ENCODE results near the gene ERBIN. TPM values are rescaled to one million over a fixed set of nuclear protein-coding genes. Genes with fewer than 3 reads are reported as not detected.

Gene ERBIN
- total RNA-seq, 1 donor from 2014 or later: 12.0 TPM

DNA sequence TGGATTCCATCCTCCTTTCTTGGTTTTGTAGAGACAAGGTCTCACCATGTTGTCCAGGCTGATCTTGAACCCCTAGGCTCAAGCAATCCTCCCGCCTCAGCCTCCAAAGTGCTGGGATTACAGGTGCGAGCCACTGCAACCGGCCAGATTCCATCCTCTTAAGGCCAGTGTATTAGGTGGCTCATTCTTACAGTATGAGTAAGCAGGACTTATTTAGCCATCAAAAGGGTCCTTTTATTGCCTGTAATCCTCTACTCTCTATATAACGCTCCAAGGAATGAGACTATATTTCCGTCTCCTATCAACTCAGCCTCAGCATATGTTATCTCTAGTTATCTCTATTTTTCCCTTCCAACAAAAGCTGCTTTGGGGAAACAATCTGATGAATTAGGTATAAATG, 3.0 kb upstream of the ERBIN start:
- DNase-seq (ENCODE audit: low spot score in 2 of 2): no peak
- Histone ChIP-seq H3K27me3 (no peaks in the 10 kb centered on the region), H3K9me3 (no peaks in the 10 kb centered on the region), H3K4me1 (no peaks in the 10 kb centered on the region), H3K36me3 (no peaks in the 10 kb centered on the region), H3K27ac (no peak overlapping the region), H3K4me3 (no peak overlapping the region)
- intact Hi-C loops (cut with DNase I): loop anchor here (10.0 kb wide), 1 partner anchor 199 kb away; the partner anchor contains the start of genes NLN and SGTB
- TF ChIP-seq, protein P1, sequence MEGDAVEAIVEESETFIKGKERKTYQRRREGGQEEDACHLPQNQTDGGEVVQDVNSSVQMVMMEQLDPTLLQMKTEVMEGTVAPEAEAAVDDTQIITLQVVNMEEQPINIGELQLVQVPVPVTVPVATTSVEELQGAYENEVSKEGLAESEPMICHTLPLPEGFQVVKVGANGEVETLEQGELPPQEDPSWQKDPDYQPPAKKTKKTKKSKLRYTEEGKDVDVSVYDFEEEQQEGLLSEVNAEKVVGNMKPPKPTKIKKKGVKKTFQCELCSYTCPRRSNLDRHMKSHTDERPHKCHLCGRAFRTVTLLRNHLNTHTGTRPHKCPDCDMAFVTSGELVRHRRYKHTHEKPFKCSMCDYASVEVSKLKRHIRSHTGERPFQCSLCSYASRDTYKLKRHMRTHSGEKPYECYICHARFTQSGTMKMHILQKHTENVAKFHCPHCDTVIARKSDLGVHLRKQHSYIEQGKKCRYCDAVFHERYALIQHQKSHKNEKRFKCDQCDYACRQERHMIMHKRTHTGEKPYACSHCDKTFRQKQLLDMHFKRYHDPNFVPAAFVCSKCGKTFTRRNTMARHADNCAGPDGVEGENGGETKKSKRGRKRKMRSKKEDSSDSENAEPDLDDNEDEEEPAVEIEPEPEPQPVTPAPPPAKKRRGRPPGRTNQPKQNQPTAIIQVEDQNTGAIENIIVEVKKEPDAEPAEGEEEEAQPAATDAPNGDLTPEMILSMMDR (IDR thresholded peaks at IDR 0.05): no peak

DNA sequence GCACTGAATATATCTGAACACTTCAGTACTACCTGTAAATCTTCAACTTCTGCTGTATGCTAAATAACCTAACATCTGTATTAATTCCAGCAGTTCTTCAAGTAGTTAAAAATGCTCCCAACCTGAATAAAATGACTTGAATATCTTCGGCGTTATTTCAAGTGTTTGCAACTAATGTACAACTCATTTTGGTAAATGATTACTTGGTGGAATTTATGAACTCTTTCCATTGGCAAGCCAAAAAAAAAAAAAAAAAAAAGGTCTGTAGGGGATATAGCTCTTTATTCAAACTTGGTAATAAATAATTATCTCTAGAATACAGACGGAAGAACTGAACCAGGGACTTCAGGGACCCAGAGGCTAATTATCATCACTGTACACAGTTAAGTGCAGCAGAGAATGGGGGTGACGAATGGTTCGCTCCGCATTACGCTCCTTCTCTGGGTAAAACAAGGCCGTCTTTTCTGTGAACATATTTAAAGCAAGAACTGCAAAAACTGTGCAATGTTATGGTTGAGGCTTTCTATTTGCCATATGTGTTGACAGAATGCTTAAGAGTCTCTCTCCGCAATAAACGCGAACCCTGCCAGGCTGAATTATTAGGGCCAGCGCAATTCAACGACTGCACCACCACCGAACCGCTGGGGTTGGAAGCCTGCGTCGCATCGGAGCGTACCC, 1.9 kb upstream of the ERBIN start:
- DNase-seq (ENCODE audit: low spot score in 2 of 2): no peak
- intact Hi-C loops (cut with DNase I): loop anchor here (1.0 to 10.0 kb wide), 4 partner anchors 200 to 887 kb away; partner anchors contain the start of genes NLN, SGTB, SHLD3 and SREK1
- Histone ChIP-seq H3K27ac (peak overlapping the region; percentile 98 to 100), H3K36me3 (no peaks in the 10 kb centered on the region), H3K4me3 (peak overlapping the region; percentile 97 to 99), H3K27me3 (no peaks in the 10 kb centered on the region), H3K4me1 (peaks cover 0 to 2% of the 10 kb centered on the region in 2 donors), H3K9me3 (no peaks in the 10 kb centered on the region)
- TF ChIP-seq, protein P1 (IDR thresholded peaks at IDR 0.05): no peak

DNA sequence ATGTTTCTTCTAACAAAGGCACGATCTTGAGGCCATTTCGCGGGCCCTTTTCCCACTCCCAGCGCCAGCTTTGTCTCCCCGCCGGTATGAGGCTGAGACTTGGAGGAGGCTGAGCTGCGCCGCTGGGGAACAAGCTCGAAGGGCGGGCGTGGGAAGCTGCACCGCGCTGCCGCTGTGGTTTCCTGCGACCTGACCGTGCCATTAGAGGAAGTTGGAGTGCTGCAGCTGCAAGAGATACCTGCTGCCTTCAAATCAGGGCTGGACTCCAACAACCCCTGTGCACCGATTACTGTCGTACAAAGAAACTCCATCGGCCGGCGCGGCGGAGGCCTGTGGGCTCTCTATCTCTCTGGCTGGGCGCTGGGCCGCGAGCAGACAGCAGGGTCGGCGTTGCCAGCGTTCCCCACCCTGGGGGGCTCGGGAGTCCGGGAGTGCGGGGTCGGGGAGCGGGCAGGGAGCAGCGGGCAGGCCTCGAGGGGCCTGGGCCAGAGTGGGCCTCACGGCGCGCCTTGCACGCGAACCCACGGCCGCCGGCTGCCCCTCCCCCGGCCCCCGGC, 1.3 kb upstream of the ERBIN start:
- DNase-seq (ENCODE audit: low spot score in 2 of 2): peak; percentile 33 to 81
- TF ChIP-seq, protein P1 (IDR thresholded peaks at IDR 0.05): no peak
- Histone ChIP-seq H3K36me3 (no peaks in the 10 kb centered on the region), H3K4me1 (peaks cover 0 to 3% of the 10 kb centered on the region in 2 donors), H3K27ac (peak overlapping the region; percentile 98 to 100), H3K4me3 (peak overlapping the region; percentile 97 to 99), H3K27me3 (no peaks in the 10 kb centered on the region), H3K9me3 (no peaks in the 10 kb centered on the region)
- intact Hi-C loops (cut with DNase I): loop anchor here (1.0 to 10.0 kb wide), 4 partner anchors 200 to 888 kb away; partner anchors contain the start of genes NLN, SGTB, SHLD3 and SREK1

DNA sequence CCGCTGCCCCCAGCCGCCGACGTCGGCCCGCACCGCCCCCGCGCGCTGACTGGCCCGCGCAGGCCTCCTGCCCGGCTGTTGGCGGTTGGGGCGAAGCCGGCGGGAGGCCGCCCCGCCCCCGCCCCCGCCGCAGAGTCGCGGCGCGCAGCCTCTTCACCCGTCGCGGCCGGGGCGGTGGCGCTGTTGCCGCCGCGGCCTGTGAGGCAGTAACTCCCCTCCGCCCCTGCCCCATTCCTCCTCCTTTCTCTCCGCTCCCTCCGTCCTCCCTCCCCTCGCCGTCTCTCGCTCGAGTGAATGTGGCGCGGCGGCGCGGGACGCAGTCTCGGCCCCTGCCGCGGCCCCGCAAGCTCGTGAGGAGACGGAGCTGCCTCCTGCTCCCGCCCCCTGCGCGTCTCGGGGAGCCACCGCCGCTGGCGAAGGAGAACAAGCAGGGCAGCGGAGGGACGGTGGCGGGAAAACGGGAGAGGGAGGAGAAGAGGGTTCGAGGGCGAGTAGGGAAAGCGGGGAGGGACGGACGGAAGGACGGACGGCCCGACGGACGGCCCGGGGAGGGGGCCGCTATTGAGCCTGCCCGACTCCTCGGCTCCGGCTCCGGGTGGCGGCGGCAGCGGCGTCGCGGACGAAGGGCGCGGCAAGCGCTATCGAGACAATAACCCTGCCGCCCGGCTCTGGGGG, 637 bp upstream of the ERBIN start:
- intact Hi-C loops (cut with DNase I): loop anchor here (1.0 to 10.0 kb wide), 4 partner anchors 201 to 888 kb away; partner anchors contain the start of genes NLN, SGTB, SHLD3 and SREK1
- peak; percentile 18 to 90 for DNase-seq (ENCODE audit: low spot score in 2 of 2)

DNA sequence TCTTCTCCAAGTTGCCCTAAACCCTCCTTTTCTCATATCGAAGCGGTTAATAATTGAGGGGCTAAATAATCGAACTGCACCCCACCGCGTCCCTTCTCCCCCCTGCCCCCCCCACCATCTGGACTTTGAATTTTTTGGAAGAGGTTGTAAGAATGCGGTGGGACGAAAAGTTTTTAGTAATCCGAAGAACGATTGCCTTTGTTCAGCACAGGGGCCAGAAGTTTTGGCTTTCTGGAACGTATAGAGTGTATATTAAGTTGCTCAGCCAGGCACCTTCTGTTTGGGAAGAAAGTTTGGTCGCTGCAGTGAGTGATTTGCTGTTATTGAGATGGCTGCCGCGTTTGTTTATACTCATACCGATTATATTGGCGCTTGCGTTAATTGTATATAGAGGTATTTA, 518 bp downstream of the ERBIN start:
- Histone ChIP-seq H3K9me3 (no peaks in the 10 kb centered on the region), H3K36me3 (no peaks in the 10 kb centered on the region), H3K27ac (peak overlapping the region; percentile 98 to 100), H3K4me1 (peaks cover 0 to 14% of the 10 kb centered on the region in 2 donors), H3K27me3 (no peaks in the 10 kb centered on the region), H3K4me3 (peak overlapping the region; percentile 97 to 99)
- DNase-seq (ENCODE audit: low spot score in 2 of 2): no peak
- TF ChIP-seq, protein P1 (IDR thresholded peaks at IDR 0.05): no peak
- intact Hi-C loops (cut with DNase I): loop anchor here (5.0 to 10.0 kb wide), 2 partner anchors 202 to 890 kb away; partner anchors contain the start of genes NLN and SGTB

More for the DNA sequence above, 637 bp upstream of the ERBIN start:
- H3K4me1 ChIP-seq: peaks cover 0 to 6% of the 10 kb centered on the region in 2 donors
- no peaks in the 10 kb centered on the region for H3K27me3 ChIP-seq
- TF ChIP-seq, protein P1 (IDR thresholded peaks at IDR 0.05): peak in 2 of 3 experiments; percentile 28 to 39
- peak overlapping the region; percentile 97 to 99 for H3K4me3 ChIP-seq
- H3K27ac ChIP-seq: peak overlapping the region; percentile 98 to 100
- no peaks in the 10 kb centered on the region for H3K36me3 ChIP-seq
- no peaks in the 10 kb centered on the region for H3K9me3 ChIP-seq

Data from ascending aorta (tissue), 2 donors.